ENCODE data around the gene NTPCR.
"Not testable (repeated sequence)": the region's sequence is repeated elsewhere in the genome, so short reads cannot be mapped to it uniquely, and the experiment has no call there.

The NTPCR gene

GRCh38 chr1:232987046-232987773 lies 36.8 kb downstream of the NTPCR start:
- FAIRE-seq: no peak

- FAIRE-seq: no peak
These were observed 37.3 kb downstream of the NTPCR start for GRCh38 chr1:232987774-232988140.

GRCh38 chr1:232988572-232989040 lies 38.2 kb downstream of the NTPCR start:
- no peak for FAIRE-seq

- FAIRE-seq: no peak
These were observed 40.0 kb downstream of the NTPCR start for GRCh38 chr1:232990176-232991128.

- no peak for FAIRE-seq
These were observed 40.8 kb downstream of the NTPCR start for GRCh38 chr1:232991238-232991637.

- FAIRE-seq: no peak
These were observed 41.8 kb downstream of the NTPCR start for GRCh38 chr1:232992227-232992626.

- no peak for FAIRE-seq
These were observed 43.1 kb downstream of the NTPCR start for GRCh38 chr1:232993555-232993954.

- no peak for FAIRE-seq
These were observed 44.8 kb downstream of the NTPCR start for GRCh38 chr1:232995189-232995588.

- FAIRE-seq: no peak
These were observed 45.7 kb downstream of the NTPCR start for GRCh38 chr1:232996143-232996542.

GRCh38 chr1:232998138-232998537 lies 47.7 kb downstream of the NTPCR start:
- FAIRE-seq: no peak

GRCh38 chr1:232998646-232999045 lies 48.2 kb downstream of the NTPCR start:
- no peak for FAIRE-seq

- FAIRE-seq: no peak
These were observed 49.7 kb downstream of the NTPCR start for GRCh38 chr1:232999956-233000625.

GRCh38 chr1:233003638-233004037 lies 53.2 kb downstream of the NTPCR start:
- not testable (repeated sequence) for FAIRE-seq

GRCh38 chr1:233004451-233004850 lies 54.0 kb downstream of the NTPCR start:
- FAIRE-seq: no peak

- no peak for FAIRE-seq
These were observed 54.7 kb downstream of the NTPCR start for GRCh38 chr1:233005156-233005555.

- FAIRE-seq: no peak
These were observed 55.3 kb downstream of the NTPCR start for GRCh38 chr1:233005703-233006102.

GRCh38 chr1:233006108-233006507 lies 55.7 kb downstream of the NTPCR start:
- no peak for FAIRE-seq

- no peak for FAIRE-seq
These were observed 56.1 kb downstream of the NTPCR start for GRCh38 chr1:233006541-233006973.

GRCh38 chr1:233010146-233010545 lies 59.7 kb downstream of the NTPCR start:
- no peak for FAIRE-seq

GRCh38 chr1:233012021-233012420 lies 61.6 kb downstream of the NTPCR start:
- FAIRE-seq: no peak

- FAIRE-seq: no peak
These were observed 65.6 kb downstream of the NTPCR start for GRCh38 chr1:233015965-233016364.

GRCh38 chr1:233016798-233017197 lies 66.4 kb downstream of the NTPCR start:
- no peak for FAIRE-seq

- FAIRE-seq: no peak
These were observed 68.7 kb downstream of the NTPCR start for GRCh38 chr1:233019083-233019482.

All from A204.1 (cell line).